ENCODE results near the gene ZNF879.

The ZNF879 gene

GRCh38 chr5:178986326-178986960, 37.2 kb upstream of the ZNF879 start:
- DNase-seq = no peak
- no peak for TF ChIP-seq CTCF (IDR thresholded peaks at IDR 0.05; ENCODE audit: low read depth, low read length, missing control alignments)
- no peak overlapping the region for H3K4me3 ChIP-seq (ENCODE audit: low read depth, low read length)

GRCh38 chr5:178988436-178989220, 35.0 kb upstream of the ZNF879 start:
- TF ChIP-seq CTCF (IDR thresholded peaks at IDR 0.05; ENCODE audit: low read depth, low read length, missing control alignments) = no peak
- Histone ChIP-seq H3K36me3 (replicated peaks) (no peaks in the 10 kb centered on the region), H3K27me3 (replicated peaks) (no peaks in the 10 kb centered on the region), H3K4me3 (ENCODE audit: low read depth, low read length) (no peak overlapping the region), H3K27ac (no peak overlapping the region)
- in situ Hi-C loops (cut with HindIII; ENCODE audit: low pct_ligation_motif_present, low sequenced_read_pairs) = no loop called here
- DNase-seq = no peak

More at GRCh38 chr5:178986326-178986960, 37.2 kb upstream of the ZNF879 start:
- Histone ChIP-seq H3K27ac (no peak overlapping the region), H3K27me3 (replicated peaks) (no peaks in the 10 kb centered on the region), H3K36me3 (replicated peaks) (no peaks in the 10 kb centered on the region)
- in situ Hi-C loops (cut with HindIII; ENCODE audit: low pct_ligation_motif_present, low sequenced_read_pairs) = no loop called here

- DNase-seq = no peak
- TF ChIP-seq CTCF (IDR thresholded peaks at IDR 0.05; ENCODE audit: low read depth, low read length, missing control alignments) = no peak
- Histone ChIP-seq H3K27me3 (replicated peaks) (peaks cover 4% of the 10 kb centered on the region), H3K4me3 (ENCODE audit: low read depth, low read length) (no peak overlapping the region), H3K27ac (no peak overlapping the region), H3K36me3 (replicated peaks) (no peaks in the 10 kb centered on the region)
- in situ Hi-C loops (cut with HindIII; ENCODE audit: low pct_ligation_motif_present, low sequenced_read_pairs) = no loop called here
Observed at GRCh38 chr5:178989311-178989710, 34.3 kb upstream of the ZNF879 start.

GRCh38 chr5:178990491-178990890, 33.1 kb upstream of the ZNF879 start:
- in situ Hi-C loops (cut with HindIII; ENCODE audit: low pct_ligation_motif_present, low sequenced_read_pairs) = no loop called here
- Histone ChIP-seq H3K27ac (no peak overlapping the region), H3K27me3 (replicated peaks) (peaks cover 12% of the 10 kb centered on the region), H3K36me3 (replicated peaks) (no peaks in the 10 kb centered on the region), H3K4me3 (ENCODE audit: low read depth, low read length) (no peak overlapping the region)
- no peak for TF ChIP-seq CTCF (IDR thresholded peaks at IDR 0.05; ENCODE audit: low read depth, low read length, missing control alignments)
- DNase-seq = no peak

GRCh38 chr5:178991190-178992145, 32.1 kb upstream of the ZNF879 start:
- in situ Hi-C loops (cut with HindIII; ENCODE audit: low pct_ligation_motif_present, low sequenced_read_pairs) = no loop called here
- no peak for DNase-seq
- Histone ChIP-seq H3K27me3 (replicated peaks) (peaks cover 17% of the 10 kb centered on the region), H3K36me3 (replicated peaks) (no peaks in the 10 kb centered on the region), H3K27ac (no peak overlapping the region), H3K4me3 (ENCODE audit: low read depth, low read length) (no peak overlapping the region)
- TF ChIP-seq CTCF (IDR thresholded peaks at IDR 0.05; ENCODE audit: low read depth, low read length, missing control alignments) = no peak
